GM21619 (cell line): ENCODE data around the gene NR3C2.

ENCODE experiments used
- ATAC-seq: cut with Tn5 transposase; IDR thresholded peaks from one replicate; pipeline ENCODE4 v1.9.1; 2021; ENCODE audit not compliant: unreplicated experiment

Gene NR3C2

DNA sequence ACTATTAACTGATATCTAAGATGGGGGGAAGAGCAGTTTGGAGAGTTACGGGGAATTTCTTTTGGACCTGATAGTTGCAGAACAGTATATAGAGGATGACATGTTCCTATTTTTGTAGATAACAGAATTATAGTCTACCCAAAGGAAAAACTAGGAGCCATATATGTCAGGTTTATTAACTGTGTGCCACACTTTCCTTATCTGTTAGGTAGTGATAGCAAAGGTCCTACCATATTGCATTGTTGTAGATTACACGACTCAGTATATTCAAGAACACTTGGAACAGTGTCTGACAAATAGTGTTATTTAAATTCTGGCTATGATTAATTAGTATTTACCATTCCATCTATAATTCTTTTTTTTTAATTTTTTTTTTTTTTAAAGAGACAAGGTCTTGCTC is 175.3 kb downstream of the NR3C2 start:
- no peak for ATAC-seq

DNA sequence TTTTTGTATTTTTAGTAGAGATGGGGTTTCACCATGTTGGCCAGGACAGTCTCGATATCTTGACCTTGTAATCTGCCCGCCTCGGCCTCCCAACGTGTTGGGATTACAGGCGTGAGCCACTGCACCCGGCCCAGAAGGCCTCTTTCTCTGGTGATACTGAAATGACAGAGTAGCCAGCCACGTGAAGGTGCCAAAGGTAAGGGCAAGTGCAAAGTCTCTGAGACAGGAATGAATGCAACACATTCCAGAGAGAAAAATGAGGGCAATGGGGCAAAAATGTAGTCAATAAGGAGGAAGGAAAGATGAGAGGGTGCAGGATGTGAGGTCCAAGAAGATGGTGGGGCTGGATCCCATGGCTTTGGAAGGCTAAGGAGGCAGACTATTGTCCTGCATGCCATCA is 176.0 kb downstream of the NR3C2 start:
- ATAC-seq, result no peak

DNA sequence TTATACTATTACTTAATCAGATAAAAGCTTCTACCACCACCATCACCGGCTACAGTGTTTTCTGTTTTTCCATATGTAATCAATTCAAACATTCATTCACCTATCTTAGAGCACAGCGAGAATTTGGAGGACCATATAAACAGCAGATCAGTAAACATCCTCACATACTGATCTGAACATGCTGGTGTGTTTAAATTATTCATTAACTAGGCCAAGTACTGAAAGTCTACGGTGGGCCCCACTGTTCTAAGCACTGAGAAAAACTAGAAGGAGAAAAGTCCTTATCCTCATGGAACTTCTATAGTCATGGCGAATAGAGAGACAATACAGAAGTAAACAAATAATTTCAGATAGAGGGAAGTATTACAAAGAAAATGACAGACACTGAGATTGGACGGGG is 176.6 kb downstream of the NR3C2 start:
- no peak for ATAC-seq

DNA sequence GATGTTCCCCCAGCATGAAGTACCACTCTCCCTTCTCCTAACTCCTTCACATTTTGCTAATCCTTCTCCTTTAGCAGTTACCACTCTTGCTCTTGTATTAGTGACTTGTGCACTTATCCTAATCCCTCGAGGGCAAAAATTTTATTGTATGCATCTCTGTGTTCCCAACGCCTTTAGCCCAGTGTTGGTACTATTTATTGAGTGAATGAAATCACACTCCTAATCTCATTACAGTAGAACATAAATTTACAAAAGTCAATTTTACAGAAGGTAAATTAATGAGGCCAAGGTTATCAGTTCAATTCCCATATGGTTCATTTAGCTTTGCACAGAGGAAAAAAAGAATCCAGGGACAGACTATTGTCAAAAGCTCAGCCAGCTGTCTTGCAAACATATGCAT is 178.4 kb downstream of the NR3C2 start:
- ATAC-seq, result no peak

DNA sequence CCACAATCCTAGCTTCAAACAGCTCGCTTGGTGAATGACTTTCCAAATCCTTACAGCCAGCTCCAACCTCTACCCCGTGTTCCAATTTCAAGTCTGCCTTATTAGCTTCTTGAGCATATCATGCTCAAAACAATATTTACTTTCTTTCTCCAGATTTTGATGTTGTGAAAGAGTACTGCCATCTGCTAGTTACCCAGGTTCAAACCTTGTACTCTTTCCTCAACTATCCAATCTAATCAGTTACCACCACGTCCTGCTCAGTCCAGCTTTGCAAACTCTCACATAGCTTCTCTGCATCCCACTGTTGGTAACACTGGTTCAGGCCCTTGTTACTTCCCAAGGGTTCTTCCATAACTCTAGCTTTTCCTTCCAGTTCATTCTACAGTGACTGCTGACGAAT is 179.1 kb downstream of the NR3C2 start:
- ATAC-seq, result no peak

DNA sequence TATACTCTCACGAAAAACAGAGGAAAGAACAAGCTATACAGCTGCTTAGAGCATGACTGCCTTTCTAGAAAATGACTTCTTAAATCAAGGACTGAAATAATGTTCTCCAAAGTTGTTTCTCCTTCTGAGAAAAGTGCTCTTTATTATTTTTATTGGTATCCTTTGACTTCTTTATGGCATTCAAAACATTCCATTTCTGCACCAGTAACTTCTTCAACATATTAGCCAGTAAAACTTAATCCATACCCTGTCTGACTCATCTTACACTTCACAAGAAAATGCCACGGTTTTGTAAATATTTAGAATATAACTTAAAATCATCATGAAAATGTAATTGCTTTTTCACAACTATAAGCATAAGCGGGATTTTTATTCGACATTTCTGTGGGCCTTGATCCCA is 180.4 kb downstream of the NR3C2 start:
- no peak for ATAC-seq

DNA sequence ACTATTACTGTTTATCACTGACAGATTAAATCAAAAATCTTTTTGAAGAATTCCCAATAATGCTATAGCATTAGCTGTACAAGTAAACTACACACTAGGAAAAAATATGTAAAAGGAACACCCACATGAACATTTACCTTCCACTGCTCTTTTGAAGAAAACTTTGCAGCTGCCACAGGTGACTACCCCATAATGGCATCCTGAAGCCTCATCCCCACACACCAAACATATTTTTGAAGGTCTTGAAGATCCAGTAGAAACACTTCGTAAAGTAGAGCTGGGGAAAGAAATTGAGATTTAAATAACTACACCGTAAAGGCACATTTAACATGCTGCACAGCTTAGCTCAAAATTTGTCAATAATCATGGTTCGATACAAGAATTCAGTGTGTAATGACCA is 182.4 kb downstream of the NR3C2 start:
- ATAC-seq, result no peak

DNA sequence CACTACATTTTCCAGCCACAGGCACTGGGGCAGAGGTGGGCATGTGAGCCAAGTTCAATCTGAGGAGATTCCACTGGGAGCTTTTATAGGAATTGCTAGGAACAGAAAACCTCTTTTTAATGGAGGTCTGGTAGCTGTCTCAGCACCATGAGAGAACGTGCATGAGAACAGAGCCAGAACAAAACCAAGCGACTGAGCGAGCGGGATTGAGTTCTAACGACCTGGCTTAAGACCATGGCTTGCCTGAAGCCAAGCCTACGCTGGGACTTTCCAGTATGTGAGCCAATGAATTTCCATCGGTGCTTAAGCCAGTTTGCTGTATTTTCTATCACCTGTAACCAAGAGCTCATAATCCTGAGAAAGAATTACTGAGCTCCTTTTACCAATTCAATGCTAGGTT is 183.7 kb downstream of the NR3C2 start:
- ATAC-seq, result no peak

DNA sequence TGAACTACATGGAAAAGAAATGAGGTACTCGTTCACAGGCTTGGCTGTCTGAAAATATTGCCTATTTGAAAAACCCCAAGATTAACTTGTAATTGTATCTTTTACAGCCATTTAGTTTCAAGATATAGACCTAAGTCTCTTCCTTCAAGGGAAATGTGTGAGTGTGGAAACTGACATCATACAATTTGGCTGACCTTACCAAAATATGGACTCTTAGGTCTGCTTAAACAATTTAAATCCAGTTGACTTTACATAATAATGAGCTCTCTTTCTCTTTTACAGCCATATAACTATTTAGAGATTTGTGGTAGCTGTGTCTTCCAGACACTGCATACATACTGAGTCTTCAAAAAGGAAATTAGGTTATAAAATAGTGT is 186.9 kb downstream of the NR3C2 start:
- ATAC-seq, result no peak

DNA sequence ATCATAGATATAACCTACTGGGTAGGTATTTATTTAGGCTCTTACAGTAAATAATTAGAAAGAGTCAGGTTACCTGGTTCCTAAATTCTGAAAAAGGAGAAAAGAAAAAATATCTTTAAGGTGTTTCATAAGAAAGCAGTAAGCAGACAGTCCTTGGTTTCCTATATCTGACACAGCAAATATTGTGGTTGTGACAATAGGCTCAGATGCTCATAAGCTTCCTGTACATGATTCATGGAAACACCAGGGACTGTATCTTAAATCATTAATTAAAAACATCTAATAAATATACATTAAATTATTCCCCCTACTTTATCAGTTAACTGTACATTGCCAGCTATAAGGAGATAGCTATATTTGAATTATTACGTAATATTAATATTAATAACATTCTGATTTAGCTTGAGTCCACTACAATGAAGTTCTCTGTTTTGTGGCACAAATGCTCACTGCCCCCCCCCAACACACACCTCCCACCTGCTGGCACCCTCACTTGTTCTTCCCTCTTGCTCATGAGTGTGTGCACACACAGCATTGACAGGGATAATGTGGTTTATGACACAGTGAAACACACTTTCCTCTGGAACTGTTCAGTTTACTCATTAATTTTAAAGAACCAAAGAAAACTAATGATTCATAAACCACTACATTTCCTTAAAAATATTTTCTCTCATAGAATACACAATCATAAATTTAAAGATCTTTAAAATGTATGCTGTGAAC is 187.4 kb downstream of the NR3C2 start:
- no peak for ATAC-seq

DNA sequence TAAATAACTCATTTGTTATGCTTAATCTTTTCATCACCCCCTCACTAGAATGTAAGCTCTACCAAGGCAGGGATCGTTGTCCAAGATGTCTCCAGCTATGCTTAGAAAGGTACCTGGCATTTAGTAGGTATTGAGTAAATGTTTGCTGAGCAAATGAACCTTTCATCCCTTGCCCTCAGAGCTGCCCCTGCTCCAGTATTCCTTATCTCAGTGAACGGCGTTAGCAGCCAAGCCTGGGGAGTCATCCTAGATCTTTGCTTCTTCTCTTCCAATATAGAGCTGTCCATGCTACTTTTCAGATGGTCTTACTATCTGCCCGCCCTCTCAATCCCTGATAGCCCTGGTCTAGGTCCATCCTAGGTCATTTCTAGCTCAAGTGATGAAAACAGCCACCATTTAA is 188.4 kb downstream of the NR3C2 start:
- no peak for ATAC-seq

DNA sequence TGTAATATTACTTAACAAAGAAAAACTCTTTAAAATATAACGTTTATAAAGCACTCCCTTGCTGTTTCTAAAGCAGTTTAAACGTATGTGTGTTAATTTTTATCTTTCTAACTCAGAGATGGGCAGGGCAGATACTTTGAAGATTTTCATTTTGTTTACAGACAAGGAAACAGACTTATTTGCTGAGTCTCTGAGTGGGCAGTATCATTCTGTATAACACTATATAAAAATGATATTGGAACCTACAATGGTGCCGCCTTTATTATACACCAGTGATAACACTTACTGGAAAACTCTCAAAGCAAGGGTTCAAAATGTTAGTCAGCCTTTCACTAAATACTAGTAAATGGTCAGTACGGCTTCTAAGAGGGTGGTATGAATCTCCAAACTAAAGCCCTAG is 193.4 kb downstream of the NR3C2 start:
- ATAC-seq, result no peak

DNA sequence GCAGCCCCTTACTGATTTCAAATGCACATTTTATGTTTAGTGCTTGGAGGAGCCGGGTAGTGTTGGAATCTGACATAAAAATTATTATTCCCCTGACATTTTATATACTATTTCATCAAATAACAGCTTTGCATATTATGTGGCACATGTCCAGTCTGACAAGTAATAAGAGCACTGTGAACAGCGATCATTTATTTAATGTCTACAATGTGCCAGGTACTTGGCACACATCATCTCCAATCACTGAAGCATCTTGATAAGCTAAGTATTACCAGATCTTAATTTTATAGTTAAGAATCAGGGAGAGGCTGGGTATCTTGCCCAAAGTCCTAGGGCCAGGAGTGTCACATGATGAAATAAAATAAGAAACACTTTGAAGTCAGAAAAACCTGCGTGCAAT is 197.2 kb downstream of the NR3C2 start:
- no peak for ATAC-seq

DNA sequence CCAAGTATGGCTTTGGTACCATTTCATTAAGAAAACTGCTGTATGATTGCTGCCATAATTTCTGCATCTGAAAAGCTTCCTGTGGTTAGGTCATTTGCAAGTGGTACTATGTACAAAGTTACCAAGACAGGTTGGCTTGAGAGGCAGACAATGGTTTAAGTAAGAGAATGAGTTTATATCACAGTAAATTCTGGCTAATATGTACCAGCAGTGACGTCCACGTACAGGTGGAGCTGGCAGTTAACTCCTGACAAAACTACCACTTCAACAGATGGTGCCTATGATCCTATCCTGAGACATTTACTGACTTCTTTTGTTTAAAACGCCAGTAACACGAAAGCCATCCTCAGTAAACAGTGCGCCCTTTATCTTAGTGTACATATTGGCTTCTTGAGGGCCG is 198.4 kb downstream of the NR3C2 start:
- no peak for ATAC-seq

DNA sequence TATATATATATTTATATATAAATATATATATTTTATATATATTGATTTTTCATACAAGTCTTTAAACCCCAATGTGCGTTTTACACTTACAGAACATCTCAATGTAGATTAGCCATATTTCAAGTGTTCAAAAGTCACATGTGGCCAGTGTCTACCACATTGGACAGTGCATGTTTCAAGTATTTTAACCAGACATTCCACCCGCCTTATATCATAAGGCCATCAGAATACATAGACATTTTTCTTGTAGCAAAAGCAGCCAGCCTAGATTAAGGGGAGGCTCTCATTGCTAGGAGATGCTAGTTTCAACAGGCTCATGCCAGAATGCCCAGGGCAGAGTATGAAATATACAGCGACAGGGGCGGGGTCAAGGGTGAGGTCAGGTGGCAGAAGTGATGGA is 202.0 kb downstream of the NR3C2 start:
- no peak for ATAC-seq

DNA sequence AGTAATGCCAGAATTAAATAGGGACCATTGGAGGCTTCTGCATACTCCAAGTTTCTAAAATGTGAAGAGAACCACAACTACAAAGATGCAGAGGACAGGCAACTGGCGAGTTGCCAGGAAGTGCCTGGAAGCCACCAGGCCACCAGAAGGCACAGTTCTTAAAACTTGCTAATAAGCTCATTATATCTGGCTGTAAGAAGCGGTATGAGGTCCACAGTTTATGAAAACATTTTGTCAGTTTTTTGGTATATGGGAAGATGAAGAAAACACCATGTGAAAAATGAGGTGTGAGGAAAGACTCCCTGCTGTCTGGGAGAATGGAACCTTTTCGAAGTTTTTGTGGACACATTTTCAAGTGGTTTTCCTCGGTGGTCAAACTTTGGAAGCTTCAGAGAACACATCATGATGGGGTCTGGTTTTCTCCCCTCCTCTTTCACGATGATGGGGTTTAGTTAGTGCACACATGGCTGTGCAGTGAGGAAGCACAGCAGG is 202.7 kb downstream of the NR3C2 start:
- no peak for ATAC-seq

DNA sequence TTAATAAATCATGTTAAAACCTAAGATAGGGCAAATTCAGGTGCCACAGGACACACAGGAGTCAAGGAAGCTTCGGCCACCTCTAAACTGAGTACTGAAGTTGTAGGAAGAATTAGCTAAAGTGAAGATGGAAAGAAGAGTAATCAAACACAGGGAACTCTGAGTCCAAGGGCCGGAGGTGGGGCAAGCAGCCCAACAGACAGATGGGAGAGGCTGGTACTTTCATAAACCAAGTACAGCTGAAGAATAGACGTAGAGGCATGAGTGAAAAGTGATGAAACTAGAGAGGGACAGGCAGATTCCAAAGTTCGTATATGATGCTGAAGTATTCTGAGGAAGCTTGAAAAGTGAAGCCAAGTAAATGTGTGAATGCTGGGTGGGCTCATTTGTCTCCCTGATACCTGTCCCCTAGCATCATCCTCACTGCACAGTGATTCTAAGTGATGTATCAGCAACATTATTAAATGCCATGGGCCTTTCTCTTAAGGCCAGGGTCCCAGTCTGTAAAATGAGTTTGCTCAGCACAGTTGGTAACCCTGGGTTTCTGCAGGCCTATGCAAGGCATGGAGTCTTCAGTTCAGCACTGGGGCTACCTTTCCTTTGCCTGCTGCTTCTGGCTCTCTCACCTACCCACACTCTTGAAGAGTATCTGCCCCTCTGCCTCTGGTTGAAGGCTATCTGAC is 203.3 kb downstream of the NR3C2 start:
- ATAC-seq, result no peak

DNA sequence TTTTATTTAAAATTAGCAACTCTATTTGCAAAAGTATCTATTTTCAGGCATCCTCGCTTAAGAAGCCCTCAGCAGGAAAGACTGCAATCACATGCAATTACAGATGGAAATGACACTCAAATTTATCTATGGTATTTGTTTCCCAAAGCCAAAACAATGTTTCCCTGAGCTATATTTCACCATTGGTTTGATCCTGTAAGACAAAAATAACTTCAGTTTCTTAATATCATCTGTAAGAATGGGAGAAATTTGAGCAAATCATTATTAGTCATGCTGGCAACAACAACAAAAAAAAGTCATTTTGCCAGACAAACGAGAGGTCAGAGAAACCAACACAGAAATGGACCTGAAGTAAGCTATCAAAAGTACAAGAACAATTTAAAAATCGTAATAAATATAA is 204.1 kb downstream of the NR3C2 start:
- ATAC-seq, result no peak

DNA sequence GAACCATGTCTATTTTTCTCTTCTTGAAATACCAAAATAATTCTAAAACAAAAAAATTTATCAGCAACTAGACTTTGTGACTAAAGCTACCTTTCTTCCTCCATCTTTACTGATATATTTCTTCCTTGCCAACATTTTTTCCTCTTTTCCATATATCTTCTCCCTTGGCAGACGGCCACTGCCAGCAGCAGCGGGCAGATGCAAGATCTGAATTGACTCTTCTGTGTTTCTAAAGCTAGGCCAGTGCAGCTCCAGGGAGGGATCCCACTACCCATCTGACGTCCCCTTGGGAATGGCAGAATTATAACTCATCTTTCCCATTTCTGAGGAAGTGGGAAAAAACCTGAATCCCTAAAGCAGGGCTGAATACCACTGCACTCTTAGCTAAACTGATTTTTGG is 206.4 kb downstream of the NR3C2 start:
- no peak for ATAC-seq

DNA sequence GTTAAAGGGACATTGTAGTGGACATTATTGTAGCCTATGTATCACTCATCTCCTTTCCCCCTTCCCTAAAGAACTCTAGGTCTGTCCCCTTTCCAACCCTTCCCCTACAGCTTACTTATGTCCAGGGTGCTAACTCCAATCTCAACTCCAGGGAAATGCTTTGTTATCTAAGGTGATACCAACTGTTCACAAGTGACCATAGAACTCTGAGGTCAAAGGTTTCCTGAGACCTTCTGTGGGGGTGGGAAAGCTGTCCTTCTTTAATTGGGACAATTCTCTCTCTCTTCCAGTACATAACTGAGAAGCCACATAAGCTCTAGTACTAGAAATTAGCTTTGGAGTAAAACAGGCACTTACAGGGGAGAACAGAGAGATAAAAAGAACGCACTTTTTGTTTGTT is 212.4 kb downstream of the NR3C2 start:
- ATAC-seq, result no peak

DNA sequence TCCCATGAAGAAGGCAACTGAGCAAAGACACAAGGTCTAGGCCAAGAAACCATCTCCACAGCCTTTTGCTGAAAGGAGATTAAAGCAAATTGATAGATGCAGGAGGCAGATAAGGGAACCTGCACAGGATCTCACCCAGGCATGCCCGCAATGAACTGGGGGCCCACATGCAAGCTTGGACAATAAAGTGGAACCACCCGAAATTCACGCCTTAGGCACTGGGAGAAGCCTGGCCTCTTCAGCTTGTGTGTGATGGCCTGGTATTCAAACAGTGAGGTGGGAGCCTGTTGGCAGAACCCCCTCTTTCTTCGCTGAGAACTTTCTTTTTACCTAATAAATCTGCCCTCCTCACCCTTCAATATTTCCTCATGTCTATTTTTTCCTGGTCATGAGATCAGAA is 213.2 kb downstream of the NR3C2 start:
- ATAC-seq, result no peak

DNA sequence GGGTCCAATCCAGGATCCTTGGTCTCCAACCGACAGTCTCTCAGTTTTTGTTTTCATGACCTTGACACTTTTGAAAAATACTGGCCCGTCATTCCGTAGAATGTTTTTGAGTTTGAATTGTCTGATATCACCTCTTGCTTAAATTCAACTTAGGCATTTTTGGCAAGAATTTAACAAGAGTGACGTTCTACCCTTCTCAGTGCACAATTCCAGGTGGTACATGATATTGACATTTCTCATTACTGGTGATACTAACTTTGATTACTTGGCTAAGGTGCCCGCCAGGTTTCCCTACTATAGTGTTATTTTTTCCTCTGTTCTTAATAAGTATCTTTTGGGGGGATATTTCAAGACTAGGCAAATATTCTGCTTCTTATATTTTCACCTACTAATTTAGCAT is 215.1 kb downstream of the NR3C2 start:
- ATAC-seq, result no peak

DNA sequence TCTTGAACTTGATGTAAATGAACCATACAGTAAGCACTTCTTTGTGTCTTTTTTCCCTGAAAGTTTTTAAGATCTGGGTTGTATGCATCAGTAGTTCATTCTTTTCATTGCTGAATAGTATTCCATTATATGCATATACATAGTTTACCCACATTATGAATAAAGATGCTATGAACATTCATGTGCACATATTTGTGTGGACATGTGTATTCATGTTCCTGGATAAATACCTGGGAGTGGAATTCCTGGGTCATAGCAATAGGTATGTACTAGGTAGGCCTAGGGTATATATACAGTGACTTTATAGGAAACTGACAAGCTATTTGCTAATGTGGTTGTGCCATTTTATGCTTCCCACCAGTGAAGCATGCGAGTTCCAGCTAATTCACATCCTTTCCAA is 215.9 kb downstream of the NR3C2 start:
- no peak for ATAC-seq
